ENCODE data around the gene RNASE4. TPM values are rescaled to one million over a fixed set of nuclear protein-coding genes. Genes with fewer than 3 reads are reported as not detected.
A peak's percentile ranks its signal among the peaks of the same experiment; 100 is the strongest.

RNASE4 gene
- total RNA-seq, 1 donor from 2014 or later = 2.6 TPM

- H3K9me3 Mint-ChIP-seq = no peaks in the 10 kb centered on the region
- H3K4me1 Mint-ChIP-seq = no peaks in the 10 kb centered on the region
- H3K36me3 Mint-ChIP-seq (ENCODE audit: low read depth) = no peaks in the 10 kb centered on the region
- DNase-seq (ENCODE audit: low read depth, low spot score) = no peak
- TF ChIP-seq CTCF (conservative IDR thresholded peaks at IDR 0.05) = no peak
- peaks cover 82% of the 10 kb centered on the region for H3K27me3 Mint-ChIP-seq (ENCODE audit: low read depth)
- no peak overlapping the region for H3K4me3 Mint-ChIP-seq
- no peak overlapping the region for H3K27ac Mint-ChIP-seq (ENCODE audit: unreplicated experiment)
Observed at GRCh38 chr14:20645481-20645880, 38.9 kb upstream of the RNASE4 start.

GRCh38 chr14:20652996-20653975 is 31.1 kb upstream of the RNASE4 start:
- TF ChIP-seq CTCF (conservative IDR thresholded peaks at IDR 0.05) = no peak
- Mint-ChIP-seq H3K27ac (ENCODE audit: unreplicated experiment) (no peak overlapping the region), H3K36me3 (ENCODE audit: low read depth) (no peaks in the 10 kb centered on the region), H3K4me3 (peak overlapping the region; percentile 31), H3K4me1 (no peaks in the 10 kb centered on the region), H3K27me3 (ENCODE audit: low read depth) (peaks cover 87% of the 10 kb centered on the region), H3K9me3 (no peaks in the 10 kb centered on the region)
- peak; percentile 9 for DNase-seq (ENCODE audit: low read depth, low spot score)

GRCh38 chr14:20655851-20656250 is 28.5 kb upstream of the RNASE4 start:
- H3K27me3 Mint-ChIP-seq (ENCODE audit: low read depth) = peaks cover 97% of the 10 kb centered on the region
- H3K9me3 Mint-ChIP-seq = no peaks in the 10 kb centered on the region
- no peak overlapping the region for H3K27ac Mint-ChIP-seq (ENCODE audit: unreplicated experiment)
- H3K4me3 Mint-ChIP-seq = no peak overlapping the region
- no peaks in the 10 kb centered on the region for H3K4me1 Mint-ChIP-seq
- DNase-seq (ENCODE audit: low read depth, low spot score) = no peak
- no peak for TF ChIP-seq CTCF (conservative IDR thresholded peaks at IDR 0.05)
- no peaks in the 10 kb centered on the region for H3K36me3 Mint-ChIP-seq (ENCODE audit: low read depth)

DNA sequence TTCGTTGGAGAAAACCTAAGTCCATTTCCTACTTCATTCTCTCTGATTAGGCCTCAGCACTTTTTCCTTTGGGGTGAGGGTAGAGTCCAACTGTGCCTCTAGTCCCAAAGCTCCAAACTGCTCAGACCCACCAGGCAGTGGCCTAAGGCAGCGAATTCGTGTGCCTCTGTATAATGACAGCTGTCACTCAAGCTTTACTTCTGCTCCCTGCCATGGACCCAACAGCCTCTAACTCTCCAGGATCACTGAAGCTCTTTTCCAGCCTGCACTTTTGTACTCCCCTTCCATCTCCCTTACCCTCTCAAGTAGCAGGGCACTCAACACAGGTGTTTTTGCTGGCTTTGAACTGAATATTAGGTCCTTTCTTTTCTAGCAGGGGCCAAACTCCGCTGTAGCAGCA is 28.1 kb upstream of the RNASE4 start:
- Mint-ChIP-seq H3K27ac (ENCODE audit: unreplicated experiment) (peak overlapping the region; percentile 3), H3K36me3 (ENCODE audit: low read depth) (no peaks in the 10 kb centered on the region), H3K4me1 (no peaks in the 10 kb centered on the region), H3K9me3 (no peaks in the 10 kb centered on the region), H3K27me3 (ENCODE audit: low read depth) (peaks cover 98% of the 10 kb centered on the region), H3K4me3 (no peak overlapping the region)
- no peak for DNase-seq (ENCODE audit: low read depth, low spot score)
- TF ChIP-seq CTCF (conservative IDR thresholded peaks at IDR 0.05) = no peak

- TF ChIP-seq CTCF (conservative IDR thresholded peaks at IDR 0.05) = no peak
- no peak for DNase-seq (ENCODE audit: low read depth, low spot score)
- Mint-ChIP-seq H3K27me3 (ENCODE audit: low read depth) (peaks cover 98% of the 10 kb centered on the region), H3K4me1 (no peaks in the 10 kb centered on the region), H3K4me3 (no peak overlapping the region), H3K9me3 (no peaks in the 10 kb centered on the region), H3K27ac (ENCODE audit: unreplicated experiment) (no peak overlapping the region), H3K36me3 (ENCODE audit: low read depth) (no peaks in the 10 kb centered on the region)
Observed at GRCh38 chr14:20657216-20658211, 26.8 kb upstream of the RNASE4 start.
